ENCODE measurements around the gene BCR.
"Not testable (repeated sequence)": the region's sequence is repeated elsewhere in the genome, so short reads cannot be mapped to it uniquely, and the experiment has no call there.

Gene BCR

DNA sequence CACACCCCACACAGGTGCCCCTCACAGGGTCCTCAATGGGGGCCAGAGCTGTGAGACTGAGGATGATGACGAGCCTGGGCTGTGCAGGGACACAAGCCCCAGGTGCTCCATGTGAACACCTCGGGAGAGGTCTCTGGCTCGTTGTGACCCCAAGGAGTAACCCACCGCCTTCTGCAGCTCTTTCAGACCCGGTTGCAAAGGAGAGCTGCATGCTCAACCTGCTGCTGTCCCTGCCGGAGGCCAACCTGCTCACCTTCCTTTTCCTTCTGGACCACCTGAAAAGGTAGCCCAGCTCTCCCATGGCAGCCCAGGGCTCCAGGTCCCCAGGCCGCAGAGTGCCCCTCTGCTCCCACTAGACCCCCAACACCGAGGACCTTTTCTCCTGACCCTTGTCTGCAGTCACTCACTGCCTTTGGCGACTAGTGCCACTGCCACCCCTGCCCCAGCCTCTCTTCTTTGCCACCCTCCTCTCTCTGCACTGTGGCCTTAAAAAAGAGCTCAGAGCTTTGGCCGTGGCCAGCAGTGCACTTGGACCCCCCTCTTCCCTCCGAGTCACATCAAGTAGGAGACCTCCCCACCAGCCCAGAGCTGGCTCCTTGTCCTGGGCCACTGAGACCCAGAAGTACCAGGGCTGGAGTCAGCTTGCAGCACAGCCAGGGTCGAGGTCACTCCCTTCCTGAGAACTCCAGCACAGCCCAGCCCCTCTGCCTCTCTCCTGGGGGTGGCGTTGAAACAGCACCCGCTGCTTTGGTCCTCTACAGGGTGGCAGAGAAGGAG, 133.7 kb downstream of the BCR start:
- H3K4me3 ChIP-seq (ENCODE audit: control insufficient read depth, low read depth, low read length), result no peak overlapping the region
- TF ChIP-seq, protein P1, sequence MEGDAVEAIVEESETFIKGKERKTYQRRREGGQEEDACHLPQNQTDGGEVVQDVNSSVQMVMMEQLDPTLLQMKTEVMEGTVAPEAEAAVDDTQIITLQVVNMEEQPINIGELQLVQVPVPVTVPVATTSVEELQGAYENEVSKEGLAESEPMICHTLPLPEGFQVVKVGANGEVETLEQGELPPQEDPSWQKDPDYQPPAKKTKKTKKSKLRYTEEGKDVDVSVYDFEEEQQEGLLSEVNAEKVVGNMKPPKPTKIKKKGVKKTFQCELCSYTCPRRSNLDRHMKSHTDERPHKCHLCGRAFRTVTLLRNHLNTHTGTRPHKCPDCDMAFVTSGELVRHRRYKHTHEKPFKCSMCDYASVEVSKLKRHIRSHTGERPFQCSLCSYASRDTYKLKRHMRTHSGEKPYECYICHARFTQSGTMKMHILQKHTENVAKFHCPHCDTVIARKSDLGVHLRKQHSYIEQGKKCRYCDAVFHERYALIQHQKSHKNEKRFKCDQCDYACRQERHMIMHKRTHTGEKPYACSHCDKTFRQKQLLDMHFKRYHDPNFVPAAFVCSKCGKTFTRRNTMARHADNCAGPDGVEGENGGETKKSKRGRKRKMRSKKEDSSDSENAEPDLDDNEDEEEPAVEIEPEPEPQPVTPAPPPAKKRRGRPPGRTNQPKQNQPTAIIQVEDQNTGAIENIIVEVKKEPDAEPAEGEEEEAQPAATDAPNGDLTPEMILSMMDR (IDR thresholded peaks at IDR 0.05; ENCODE audit: control insufficient read depth, insufficient read depth, low read depth, low read length, missing control alignments), result no peak
- no peak for DNase-seq (ENCODE audit: low read depth)

DNA sequence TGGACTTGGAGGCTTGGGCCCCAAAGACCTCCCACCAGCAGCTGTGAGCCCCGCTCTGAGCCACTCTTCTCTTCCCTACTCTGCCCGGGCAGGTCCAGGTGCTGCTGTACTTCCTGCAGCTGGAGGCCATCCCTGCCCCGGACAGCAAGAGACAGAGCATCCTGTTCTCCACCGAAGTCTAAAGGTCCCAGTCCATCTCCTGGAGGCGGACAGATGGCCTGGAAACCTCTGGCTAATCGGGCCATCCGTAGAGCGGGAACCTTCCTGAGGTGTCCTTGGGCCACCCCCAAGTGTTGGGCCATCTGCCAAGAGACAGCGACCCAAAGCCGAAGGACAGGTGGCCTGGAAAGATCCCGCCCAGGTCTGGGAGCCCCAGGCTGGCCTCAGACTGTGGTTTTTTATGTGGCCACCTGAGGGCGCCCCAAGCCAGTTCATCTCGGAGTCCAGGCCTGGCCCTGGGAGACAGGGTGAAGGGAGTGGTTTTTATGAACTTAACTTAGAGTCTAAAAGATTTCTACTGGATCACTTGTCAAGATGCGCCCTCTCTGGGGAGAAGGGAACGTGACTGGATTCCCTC, 135.1 kb downstream of the BCR start:
- DNase-seq (ENCODE audit: low read depth), result peak; percentile 13
- TF ChIP-seq, protein P1 (IDR thresholded peaks at IDR 0.05; ENCODE audit: control insufficient read depth, insufficient read depth, low read depth, low read length, missing control alignments), result peak; percentile 63
- no peak overlapping the region for H3K4me3 ChIP-seq (ENCODE audit: control insufficient read depth, low read depth, low read length)

DNA sequence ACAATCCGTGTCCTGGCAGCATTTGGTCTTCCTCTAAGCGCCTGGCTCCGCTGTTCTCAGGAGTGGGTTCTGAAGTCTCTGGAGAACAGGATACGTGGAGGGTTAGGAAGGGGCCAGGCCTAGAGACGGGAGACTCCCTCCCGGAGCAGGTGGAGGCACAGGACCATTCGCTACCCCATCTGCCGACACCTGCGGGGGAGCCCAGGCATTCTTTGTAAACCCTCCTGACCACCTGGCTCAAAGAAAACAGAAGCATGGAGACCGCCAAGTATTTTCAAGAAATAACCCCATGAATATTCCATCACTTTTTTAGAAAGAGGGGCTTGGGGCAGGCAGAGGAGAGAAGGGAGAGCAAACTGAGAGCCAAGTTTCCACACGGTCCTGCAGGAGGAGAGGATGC, 136.3 kb downstream of the BCR start:
- not testable (repeated sequence) for DNase-seq (ENCODE audit: low read depth); H3K4me3 ChIP-seq (ENCODE audit: control insufficient read depth, low read depth, low read length)

DNA sequence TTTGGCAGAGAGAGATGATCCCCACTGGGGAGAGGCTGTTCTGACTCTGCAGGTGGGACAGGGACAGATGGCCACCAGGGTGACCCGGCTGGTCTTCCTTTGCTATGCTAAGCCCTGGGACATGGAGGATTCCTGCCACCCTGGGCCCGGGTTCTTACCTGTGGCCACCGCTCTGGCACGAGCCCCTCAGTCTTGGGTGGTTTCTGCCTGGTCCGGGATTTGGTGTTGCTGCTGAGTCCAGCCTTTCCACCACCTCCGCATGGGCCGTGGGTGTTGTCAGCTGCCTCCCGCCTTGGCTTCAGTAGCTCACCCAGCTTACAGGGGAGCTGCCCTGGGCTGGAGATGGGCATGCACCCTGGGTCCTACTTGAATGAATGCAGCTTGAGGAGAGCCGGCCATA, 138.0 kb downstream of the BCR start:
- DNase-seq (ENCODE audit: low read depth); H3K4me3 ChIP-seq (ENCODE audit: control insufficient read depth, low read depth, low read length): not testable (repeated sequence)

DNA sequence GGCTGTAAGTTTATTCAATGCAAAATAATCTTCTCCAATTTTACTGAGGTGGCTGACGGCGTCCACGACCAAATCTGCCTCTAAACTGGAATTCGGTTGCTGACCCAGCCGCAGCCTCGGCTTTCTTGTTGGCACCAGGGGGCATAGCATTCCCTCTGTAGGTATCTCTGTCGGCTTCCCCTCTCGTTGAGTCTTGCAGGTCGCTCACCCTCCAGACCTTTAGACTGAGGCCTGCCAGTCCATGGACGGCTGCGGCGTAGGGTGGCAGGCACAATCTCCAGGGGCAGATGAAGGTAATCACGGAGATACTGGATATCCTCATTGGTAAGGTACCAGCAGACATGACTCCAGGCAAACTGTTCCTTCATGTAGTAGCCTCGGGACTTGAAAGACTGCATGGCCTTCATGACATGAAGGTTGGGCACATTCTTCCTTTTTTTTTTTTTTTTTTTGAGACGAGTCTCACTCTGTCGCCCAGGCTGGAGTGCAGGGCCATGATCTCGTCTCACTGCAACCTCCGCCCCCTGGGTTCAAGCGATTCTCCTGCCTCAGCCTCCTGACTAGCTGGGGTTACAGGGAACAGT, 142.3 kb downstream of the BCR start:
- not testable (repeated sequence) for DNase-seq (ENCODE audit: low read depth); H3K4me3 ChIP-seq (ENCODE audit: control insufficient read depth, low read depth, low read length)

DNA sequence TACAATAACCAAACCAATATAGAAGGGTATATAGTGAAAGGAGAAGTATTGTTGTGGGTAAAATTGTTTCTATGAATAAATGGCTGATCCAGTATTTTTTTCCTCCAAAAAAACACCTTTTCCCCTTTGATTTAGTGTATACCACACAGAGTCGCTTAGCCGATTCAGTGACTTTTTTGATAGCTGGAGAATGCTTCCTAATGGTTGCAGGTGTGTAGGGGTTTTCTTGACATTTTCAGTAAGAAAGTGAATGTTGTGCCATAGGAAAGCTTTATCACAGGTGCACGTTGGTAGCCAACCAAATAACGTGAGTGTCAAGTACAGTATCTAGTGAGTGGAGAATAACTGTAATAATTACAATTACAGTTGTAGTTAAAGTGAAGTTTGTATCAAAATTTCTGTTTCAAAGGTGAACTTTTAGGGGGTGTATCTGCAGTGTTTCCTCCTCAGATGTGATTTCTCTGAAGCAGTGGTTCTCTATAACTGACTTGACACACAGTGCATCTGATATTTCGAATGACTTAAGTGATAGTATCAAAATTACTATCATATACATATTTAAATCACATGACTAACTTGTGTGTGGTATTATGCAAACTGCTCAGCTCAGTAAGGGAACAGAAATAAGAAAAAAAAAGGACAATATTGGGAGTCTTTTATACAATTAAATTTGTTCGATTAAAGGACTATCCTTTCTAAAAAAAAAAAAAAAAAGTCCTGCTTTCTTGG, 143.8 kb downstream of the BCR start:
- DNase-seq (ENCODE audit: low read depth); H3K4me3 ChIP-seq (ENCODE audit: control insufficient read depth, low read depth, low read length): not testable (repeated sequence)

DNA sequence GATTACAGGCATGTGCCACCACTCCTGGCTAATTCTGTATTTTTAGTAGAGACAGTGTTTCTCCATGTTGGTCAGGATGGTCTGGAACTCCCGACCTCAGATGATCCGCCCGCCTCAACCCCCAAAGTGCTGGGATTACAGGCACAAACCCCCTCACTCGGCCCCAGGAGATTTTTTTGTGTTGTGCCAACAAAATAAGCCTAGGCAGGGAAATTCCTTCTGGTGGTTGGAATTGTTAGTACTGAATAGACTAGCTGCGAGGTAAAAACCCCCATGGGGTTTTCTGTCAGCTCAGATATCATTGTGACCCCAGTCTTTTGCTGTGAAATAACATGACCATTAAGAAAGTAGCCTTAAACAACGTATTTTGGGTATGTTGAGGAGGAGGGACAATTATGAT, 144.9 kb downstream of the BCR start:
- no peak for DNase-seq (ENCODE audit: low read depth)
- H3K4me3 ChIP-seq (ENCODE audit: control insufficient read depth, low read depth, low read length), result no peak overlapping the region

DNA sequence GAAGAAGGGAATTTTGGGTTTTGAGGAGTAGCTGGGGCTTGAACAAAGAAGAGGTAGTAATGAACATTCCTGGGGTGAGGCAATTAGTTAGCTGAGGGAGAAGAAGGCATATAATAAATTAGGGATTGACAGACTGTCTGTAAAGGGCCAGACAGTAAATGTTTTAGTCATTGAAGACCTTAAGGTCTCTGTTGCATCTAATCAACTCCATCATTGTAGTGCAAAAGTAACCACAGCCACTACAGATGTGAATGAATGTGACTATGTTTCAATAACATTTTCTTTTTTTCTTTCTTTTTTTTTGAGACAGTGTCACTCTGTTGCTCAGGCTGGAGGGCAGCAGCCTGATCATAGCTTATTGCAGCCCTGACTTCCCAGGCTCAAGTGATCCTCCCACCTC, 153.5 kb downstream of the BCR start:
- not testable (repeated sequence) for H3K4me3 ChIP-seq (ENCODE audit: control insufficient read depth, low read depth, low read length); DNase-seq (ENCODE audit: low read depth)

More for the DNA sequence above, 144.9 kb downstream of the BCR start:
- TF ChIP-seq, protein P1 (IDR thresholded peaks at IDR 0.05; ENCODE audit: control insufficient read depth, insufficient read depth, low read depth, low read length, missing control alignments), result no peak

DNA sequence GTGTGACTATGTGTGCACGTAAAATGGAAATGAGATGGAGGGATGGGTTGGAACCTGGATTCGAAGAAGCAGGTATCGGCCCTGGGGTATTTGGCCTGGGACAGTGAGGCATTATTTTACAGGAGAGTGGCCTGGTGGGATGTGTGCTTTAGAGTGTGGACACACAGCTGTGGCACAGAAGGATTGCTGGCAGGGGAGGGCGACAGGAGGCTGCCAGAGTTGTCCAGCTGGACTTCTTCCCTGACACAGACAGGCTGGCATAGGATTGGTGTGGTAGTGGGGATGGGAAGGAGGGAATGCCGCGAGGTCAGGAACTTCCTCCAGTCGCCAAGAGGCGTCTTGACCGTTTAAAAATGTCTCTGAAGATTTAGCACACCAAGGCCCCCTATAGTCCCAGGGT, 157.4 kb downstream of the BCR start:
- DNase-seq (ENCODE audit: low read depth); H3K4me3 ChIP-seq (ENCODE audit: control insufficient read depth, low read depth, low read length): not testable (repeated sequence)

DNA sequence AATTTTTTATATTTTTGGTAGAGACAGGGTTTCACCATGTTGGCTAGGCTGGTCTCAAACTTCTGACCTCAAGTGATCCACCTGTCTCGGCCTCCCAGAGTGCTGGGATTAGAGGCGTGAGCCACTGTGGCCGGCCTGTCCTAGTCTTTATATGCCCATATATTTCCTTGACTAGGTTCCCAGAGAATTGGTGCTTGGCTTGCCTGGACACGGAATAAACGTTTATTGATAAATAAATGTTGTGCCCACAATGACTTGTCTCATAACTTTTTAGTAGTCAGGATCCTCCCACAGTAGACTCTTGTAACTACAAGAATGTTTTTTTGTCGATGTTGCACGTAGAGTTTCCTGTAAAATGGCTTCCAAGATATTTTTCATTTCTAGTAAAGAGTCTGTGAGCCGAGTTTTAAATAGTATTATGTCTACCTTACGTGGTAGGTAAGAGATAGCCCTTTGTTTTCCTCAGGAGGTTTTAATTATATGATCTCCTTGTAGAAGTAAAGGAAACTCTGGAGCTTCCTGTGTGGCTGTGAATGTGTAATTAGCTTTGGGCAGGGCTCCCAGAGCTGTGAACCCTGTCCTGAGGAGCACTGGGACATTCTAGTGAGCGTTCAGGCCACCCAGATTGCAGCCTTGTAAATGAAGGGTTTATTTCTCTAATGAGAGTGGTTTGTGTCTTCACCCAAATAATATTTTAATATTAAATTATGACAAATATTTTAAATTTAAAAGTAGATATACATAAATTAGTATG, 161.8 kb downstream of the BCR start:
- DNase-seq (ENCODE audit: low read depth); H3K4me3 ChIP-seq (ENCODE audit: control insufficient read depth, low read depth, low read length): not testable (repeated sequence)

All from AG09309 (cell line).